A549 (cell line): Measurements from ENCODE around the gene HDAC10. TPM values are rescaled to one million over a fixed set of nuclear protein-coding genes. Genes with fewer than 3 reads are reported as not detected.

Experiments
- ATAC-seq, 2 experiments: fragments of 200-7000 bp in 1 of 2; fragments of >200 bp in 1 of 2; cut with Nextera tagmentation in 1 of 2; cut with Tn5 transposase in 1 of 2; 3 replicates each; pipeline versions ENCODE4 v1.8.0 to v1.9.1; 2018 to 2020; ENCODE audit warnings: mild to moderate bottlenecking in 1 of 2, moderate library complexity in 1 of 2
- CTCF ChIA-PET: fragments of 300-600 bp; sonication (Branson Sonifier 250); formaldehyde crosslinking; extraction: SDS; loops from one replicate; lab custom pipeline; 2021; ENCODE audit warnings: antibody characterized with exemption, inconsistent platforms; lab: Yijun Ruan, JAX
- POLR2A ChIA-PET: fragments of 350-600 bp; formaldehyde crosslinking; extraction: SDS; loops from one replicate; lab custom pipeline; 2021; ENCODE audit warnings: antibody characterized with exemption, inconsistent platforms; lab: Yijun Ruan, JAX
- DNase-seq, 2 experiments: peaks; one replicate each; pipeline versions ENCODE4 v3.0.0 to v3.0.0-alpha.2; 2011 to 2016; ENCODE audit warnings: low read depth in 1 of 2, low spot score in 1 of 2
- FAIRE-seq: peaks from 2 replicates; lab custom pipeline; 2011; peaks lifted over from hg19 to GRCh38; lab: Jason Lieb, UNC
- H3K27ac ChIP-seq, 2 experiments: fragments of >200 bp; sonication (Bioruptor Twin); formaldehyde crosslinking; 3 replicates each; pipeline ENCODE4 v1.5.1; 2016 to 2017
- H3K4me1 ChIP-seq: fragments of >200 bp; sonication (Bioruptor Twin); formaldehyde crosslinking; 3 replicates; pipeline ENCODE4 v1.6.1; 2016
- H3K4me2 ChIP-seq: fragments of >200 bp; sonication (Bioruptor Twin); formaldehyde crosslinking; 3 replicates; pipeline ENCODE4 v1.6.1; 2016
- H3K4me3 ChIP-seq: fragments of >200 bp; sonication (Bioruptor Twin); formaldehyde crosslinking; 3 replicates; pipeline ENCODE4 v1.5.1; 2016
- H3K9me3 ChIP-seq: fragments of >200 bp; sonication (Bioruptor Twin); formaldehyde crosslinking; 3 replicates; pipeline ENCODE4 v1.6.1; 2016
- BCL3 ChIP-seq: fragments of >200 bp; sonication (Bioruptor Twin); formaldehyde crosslinking; IDR thresholded peaks from 3 replicates; pipeline ENCODE4 v1.6.1; 2016
- BHLHE40 ChIP-seq: IDR thresholded peaks from 2 replicates; pipeline ENCODE4 v1.6.1; 2012; ENCODE audit warnings: low read depth, low read length, inconsistent platforms
- EP300 ChIP-seq, 2 experiments: fragments of >200 bp; sonication (Bioruptor Twin); formaldehyde crosslinking; IDR thresholded peaks; 2 replicates in 1 of 2; 3 replicates in 1 of 2; pipeline ENCODE4 v1.6.1; 2016 to 2017
- FOSB ChIP-seq: fragments of 250-450 bp; sonication (Bioruptor Pico); IDR thresholded peaks from 2 replicates; pipeline ENCODE4 v1.5.0; 2020; ENCODE audit warnings: mild to moderate bottlenecking, moderate library complexity
- FOXS1 ChIP-seq: fragments of 250-450 bp; sonication (Bioruptor Pico); IDR thresholded peaks from 2 replicates; pipeline ENCODE4 v1.5.0; 2020; ENCODE audit warnings: mild to moderate bottlenecking, moderate library complexity
- HOXA7 ChIP-seq: fragments of 250-450 bp; sonication (Bioruptor Pico); IDR thresholded peaks from 2 replicates; pipeline ENCODE4 v1.5.0; 2020; ENCODE audit warnings: mild to moderate bottlenecking, moderate library complexity
- JUNB ChIP-seq: fragments of >200 bp; sonication (Bioruptor Twin); formaldehyde crosslinking; IDR thresholded peaks from 2 replicates; pipeline ENCODE4 v1.6.1; 2016
- KDM1A ChIP-seq: fragments of 200-600 bp; sonication (generic); IDR thresholded peaks from 2 replicates; pipeline ENCODE4 v1.6.1; 2016; ENCODE audit warnings: low read depth, mild to moderate bottlenecking
- MYC ChIP-seq: IDR thresholded peaks from 2 replicates; pipeline ENCODE4 v1.6.1; 2012; ENCODE audit warnings: mild to moderate bottlenecking, inconsistent platforms, low read length, improper control_type of control experiment, borderline replicate concordance
- PHF8 ChIP-seq: fragments of 200-600 bp; sonication (generic); IDR thresholded peaks from 2 replicates; pipeline ENCODE4 v1.6.1; 2016; ENCODE audit warnings: low read depth, mild to moderate bottlenecking, antibody characterized with exemption, moderate library complexity, borderline replicate concordance
- POLR2AphosphoS2 ChIP-seq: conservative IDR thresholded peaks from 2 replicates; pipeline ENCODE4 v1.6.1; 2012; ENCODE audit warnings: low read length, improper control_type of control experiment, inconsistent platforms
- RARB ChIP-seq: fragments of 250-450 bp; sonication (Bioruptor Pico); IDR thresholded peaks from 2 replicates; pipeline ENCODE4 v1.8.0; 2021; ENCODE audit warnings: mild to moderate bottlenecking, moderate library complexity
- REST ChIP-seq: fragments of 200-600 bp; sonication (generic); IDR thresholded peaks from 2 replicates; pipeline ENCODE4 v1.6.1; 2016; ENCODE audit warnings: antibody characterized with exemption, mild to moderate bottlenecking, moderate library complexity
- RFX5 ChIP-seq: fragments of 450-650 bp; IDR thresholded peaks from 2 replicates; pipeline ENCODE4 v1.7.1; 2014; ENCODE audit warnings: antibody characterized with exemption, mild to moderate bottlenecking, moderate library complexity
- RNF2 ChIP-seq: fragments of 200-600 bp; sonication (generic); IDR thresholded peaks from 2 replicates; pipeline ENCODE4 v1.6.1; 2016; ENCODE audit warnings: low read depth, mild to moderate bottlenecking, antibody characterized with exemption, moderate library complexity, borderline replicate concordance
- TP53 ChIP-seq: fragments of 250-450 bp; sonication (Bioruptor Pico); IDR thresholded peaks from 2 replicates; pipeline ENCODE4 v1.5.0; 2021; ENCODE audit warnings: mild to moderate bottlenecking, moderate library complexity
- ZFP36 ChIP-seq: fragments of 450-650 bp; IDR thresholded peaks from 2 replicates; pipeline ENCODE4 v1.6.1; 2014; ENCODE audit warnings: borderline replicate concordance; ENCODE audit not compliant: partially characterized antibody
- WGBS: methylation state at CpG from one replicate; pipeline ENCODE4 v1.1.6; 2017; ENCODE audit errors: missing lambda C conversion rate; 5-methylcytosine and 5-hydroxymethylcytosine counted together
- polyA plus RNA-seq, 4 experiments: library from polyadenylated mRNA; depleted of rRNA in 3 of 4; stranded (reverse); fragments of >200 nt; fragmentation: RNase III in 1 of 4; extraction: RNeasy Plus Mini Kit Qiagen cat#74134 plus additional on column Dnase treatment in 1 of 4; gene quantifications; 2 replicates in 3 of 4; 3 replicates in 1 of 4; pipeline ENCODE4 v1.2.3, GENCODE V29; 2011 to 2017
- TF ChIP-seq, protein P1 (sequence below): fragments of 250-450 bp; sonication (Bioruptor Pico); IDR thresholded peaks from 2 replicates; pipeline ENCODE4 v1.5.0; 2021; ENCODE audit warnings: mild to moderate bottlenecking, moderate library complexity, borderline replicate concordance
- TF ChIP-seq, protein P2 (sequence below): fragments of 250-450 bp; sonication (Bioruptor Pico); IDR thresholded peaks from 2 replicates; pipeline ENCODE4 v1.5.0; 2020; ENCODE audit warnings: low read depth, mild to moderate bottlenecking, moderate library complexity

HDAC10 gene
- polyA plus RNA-seq, 2 of the 4 experiments (the other 2 are of a cell fraction): 2.4 to 12.0 TPM

DNA sequence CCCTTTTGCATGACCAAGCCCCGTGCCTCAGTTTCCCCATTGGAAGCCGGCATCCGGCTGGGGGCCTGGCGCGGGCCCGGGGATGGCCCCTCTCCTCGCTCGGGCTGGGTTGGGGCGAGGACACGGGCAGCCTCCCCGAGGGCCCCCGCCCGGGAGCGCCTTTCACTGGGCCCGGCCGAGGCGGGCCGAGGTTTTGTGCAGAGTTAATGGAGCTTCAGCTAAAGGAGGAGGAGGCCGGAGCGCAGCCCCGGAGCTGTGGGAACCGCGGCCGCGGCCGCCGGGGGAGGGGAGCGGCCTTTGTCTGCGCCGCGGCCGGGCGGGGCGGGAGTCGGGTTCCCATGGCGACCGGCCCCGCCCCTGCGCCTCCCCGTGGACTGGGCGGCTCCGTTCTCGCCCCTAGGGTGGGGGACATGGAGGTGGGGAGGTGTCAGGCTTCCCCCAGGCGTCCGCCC is 20.5 kb upstream of the HDAC10 start:
- TF ChIP-seq REST (no peak), TP53 (CRISPR knock-in tag) (no peak), ZFP36 (no peak), RARB (no peak), MYC (no peak), JUNB (no peak), BCL3 (no peak), POLR2AphosphoS2 (no peak), HOXA7 (CRISPR knock-in tag) (no peak), RFX5 (no peak), PHF8 (no peak), KDM1A (no peak), FOXS1 (CRISPR knock-in tag) (no peak), BHLHE40 (no peak), FOSB (no peak), EP300 (IDR thresholded peaks at IDR 0.05) (no peak), RNF2 (no peak)
- TF ChIP-seq, protein P1, sequence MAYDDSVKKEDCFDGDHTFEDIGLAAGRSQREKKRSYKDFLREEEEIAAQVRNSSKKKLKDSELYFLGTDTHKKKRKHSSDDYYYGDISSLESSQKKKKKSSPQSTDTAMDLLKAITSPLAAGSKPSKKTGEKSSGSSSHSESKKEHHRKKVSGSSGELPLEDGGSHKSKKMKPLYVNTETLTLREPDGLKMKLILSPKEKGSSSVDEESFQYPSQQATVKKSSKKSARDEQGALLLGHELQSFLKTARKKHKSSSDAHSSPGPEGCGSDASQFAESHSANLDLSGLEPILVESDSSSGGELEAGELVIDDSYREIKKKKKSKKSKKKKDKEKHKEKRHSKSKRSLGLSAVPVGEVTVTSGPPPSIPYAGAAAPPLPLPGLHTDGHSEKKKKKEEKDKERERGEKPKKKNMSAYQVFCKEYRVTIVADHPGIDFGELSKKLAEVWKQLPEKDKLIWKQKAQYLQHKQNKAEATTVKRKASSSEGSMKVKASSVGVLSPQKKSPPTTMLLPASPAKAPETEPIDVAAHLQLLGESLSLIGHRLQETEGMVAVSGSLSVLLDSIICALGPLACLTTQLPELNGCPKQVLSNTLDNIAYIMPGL (CRISPR knock-in tag): no peak
- TF ChIP-seq, protein P2, sequence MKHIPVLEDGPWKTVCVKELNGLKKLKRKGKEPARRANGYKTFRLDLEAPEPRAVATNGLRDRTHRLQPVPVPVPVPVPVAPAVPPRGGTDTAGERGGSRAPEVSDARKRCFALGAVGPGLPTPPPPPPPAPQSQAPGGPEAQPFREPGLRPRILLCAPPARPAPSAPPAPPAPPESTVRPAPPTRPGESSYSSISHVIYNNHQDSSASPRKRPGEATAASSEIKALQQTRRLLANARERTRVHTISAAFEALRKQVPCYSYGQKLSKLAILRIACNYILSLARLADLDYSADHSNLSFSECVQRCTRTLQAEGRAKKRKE (CRISPR knock-in tag): no peak
- Histone ChIP-seq H3K4me2 (peak overlapping the region; percentile 99), H3K27ac (peak overlapping the region; percentile 54 to 92; a peak in 5 of 6 replicates), H3K9me3 (no peaks in the 10 kb centered on the region; the same call in 2 of the 3 replicates), H3K4me3 (peak overlapping the region; percentile 57), H3K4me1 (peaks cover 45% of the 10 kb centered on the region)
- DNase-seq (peak in 1 of 2 experiments; percentile 52), ATAC-seq (peak; percentile 9 to 50; a peak in 4 of 6 replicates), FAIRE-seq (no peak)
- POLR2A ChIA-PET: interaction anchor here (0.7 kb wide), 1 partner anchor 24 kb away, joined by 3 read pairs; no protein-coding TSS in a partner anchor
- CTCF ChIA-PET: interaction anchor here (0.7 to 6.2 kb wide), 7 partner anchors 11 to 55 kb away, joined by 3 to 57 read pairs (median 5); partner anchors contain the start of genes DENND6B, HDAC10 and PLXNB2
- 0% methylated on average over 5 of the region's 45 CpGs for WGBS
